GM23338 (cell line): ENCODE data around the gene KIF6. TPM values are rescaled to one million over a fixed set of nuclear protein-coding genes. Genes with fewer than 3 reads are reported as not detected.

Source experiments
- ATAC-seq: fragments of 200-7000 bp; cut with Tn5 transposase; 3 replicates; pipeline ENCODE4 v1.9.1; 2020
- DNase-seq: peaks from one replicate; pipeline ENCODE4 v3.0.0-alpha.2; 2015; ENCODE audit warnings: low spot score
- H2AFZ ChIP-seq: fragments of 200-600 bp; sonication (generic); 2 replicates; pipeline ENCODE4 v1.8.0; 2016; ENCODE audit warnings: antibody characterized with exemption, mild to moderate bottlenecking, moderate library complexity
- H3F3A ChIP-seq: fragments of 200-600 bp; sonication (generic); replicated peaks from 2 replicates; pipeline ENCODE4 v1.8.0; 2017; ENCODE audit warnings: antibody characterized with exemption, mixed run types, low read depth
- H3K27ac ChIP-seq: fragments of 200-600 bp; sonication (generic); 2 replicates; pipeline ENCODE4 v1.6.1; 2016; ENCODE audit warnings: low read depth
- H3K27me3 ChIP-seq: fragments of 200-600 bp; sonication (generic); 2 replicates; pipeline ENCODE4 v1.8.0; 2016; ENCODE audit warnings: mild to moderate bottlenecking, mixed run types, moderate library complexity; ENCODE audit not compliant: insufficient read depth
- H3K36me3 ChIP-seq: fragments of 200-600 bp; sonication (generic); 2 replicates; pipeline ENCODE4 v1.8.0; 2016; ENCODE audit warnings: mild to moderate bottlenecking; ENCODE audit not compliant: insufficient read depth
- H3K4me1 ChIP-seq: fragments of 200-600 bp; sonication (generic); 2 replicates; pipeline ENCODE4 v1.8.0; 2016; ENCODE audit warnings: mild to moderate bottlenecking, moderate library complexity; ENCODE audit not compliant: insufficient read depth
- H3K4me2 ChIP-seq: fragments of 200-600 bp; sonication (generic); 2 replicates; pipeline ENCODE4 v1.7.1; 2017; ENCODE audit warnings: mixed run types
- H3K4me3 ChIP-seq: fragments of 200-600 bp; sonication (generic); 2 replicates; pipeline ENCODE4 v1.6.1; 2016; ENCODE audit warnings: mixed run types
- H3K79me2 ChIP-seq: fragments of 200-600 bp; sonication (generic); replicated peaks from 2 replicates; pipeline ENCODE4 v1.8.0; 2017; ENCODE audit warnings: mild to moderate bottlenecking; ENCODE audit not compliant: insufficient read depth
- H3K9me2 ChIP-seq: fragments of 200-600 bp; sonication (generic); 2 replicates; pipeline ENCODE4 v1.8.0; 2017; ENCODE audit not compliant: insufficient read depth
- H4K20me1 ChIP-seq: fragments of 200-600 bp; sonication (generic); replicated peaks from 2 replicates; pipeline ENCODE4 v1.8.0; 2017; ENCODE audit warnings: mild to moderate bottlenecking; ENCODE audit not compliant: insufficient read depth
- H3K27ac Mint-ChIP-seq: 2 replicates; pipeline ENCODE4 v1.8.0; 2020; ENCODE audit warnings: inconsistent platforms, mild to moderate bottlenecking, moderate library complexity, mixed read lengths
- H3K27me3 Mint-ChIP-seq: 3 replicates; pipeline ENCODE4 v1.8.0; 2022; ENCODE audit warnings: low read depth, mild to moderate bottlenecking, moderate library complexity, mixed read lengths, inconsistent platforms; ENCODE audit not compliant: insufficient read depth, poor library complexity
- H3K36me3 Mint-ChIP-seq: 3 replicates; pipeline ENCODE4 v1.8.0; 2021; ENCODE audit warnings: low read depth, mild to moderate bottlenecking, inconsistent platforms, moderate library complexity, mixed read lengths
- H3K4me1 Mint-ChIP-seq: 3 replicates; pipeline ENCODE4 v1.8.0; 2020; ENCODE audit warnings: mild to moderate bottlenecking, inconsistent platforms, mixed read lengths
- H3K4me3 Mint-ChIP-seq: 3 replicates; pipeline ENCODE4 v1.8.0; 2021; ENCODE audit warnings: moderate library complexity, mild to moderate bottlenecking, inconsistent platforms, mixed read lengths
- H3K9me3 Mint-ChIP-seq: 3 replicates; pipeline ENCODE4 v1.8.0; 2020; ENCODE audit warnings: moderate library complexity, mild to moderate bottlenecking, inconsistent platforms, mixed read lengths
- ETS1 ChIP-seq: IDR thresholded peaks from 2 replicates; pipeline ENCODE4 v1.6.1; 2016; ENCODE audit warnings: antibody characterized with exemption
- NANOG ChIP-seq: IDR thresholded peaks from 2 replicates; pipeline ENCODE4 v1.6.1; 2016; ENCODE audit warnings: antibody characterized with exemption, borderline replicate concordance
- ZNF331 ChIP-seq: fragments of 250-450 bp; sonication (Bioruptor Pico); IDR thresholded peaks from 2 replicates; pipeline ENCODE4 v1.5.0; 2020; ENCODE audit warnings: low read depth, mild to moderate bottlenecking, moderate library complexity
- ZNF462 ChIP-seq: fragments of 250-450 bp; sonication (Bioruptor Pico); IDR thresholded peaks from 2 replicates; pipeline ENCODE4 v1.5.0; 2020; ENCODE audit warnings: mild to moderate bottlenecking, moderate library complexity
- polyA plus RNA-seq: library from polyadenylated mRNA; unstranded; fragments of >200 nt; fragmentation: Nextera tagmentation; extraction: Ambion mirVana; gene quantifications from 2 replicates; pipeline ENCODE4 v1.2.1, GENCODE V29; 2016
- total RNA-seq: library from RNA; depleted of rRNA; stranded (reverse); fragments of >200 nt; shearing (Covaris generic); gene quantifications from 2 replicates; pipeline ENCODE4 v1.2.3, GENCODE V29; 2014

The KIF6 gene
- total and polyA plus RNA-seq, 2 experiments from 2014 or later = 0.87 to 1.7 TPM

- peaks cover 2% of the 10 kb centered on the region for H3K27me3 Mint-ChIP-seq
These were observed 101.5 kb downstream of the KIF6 start for GRCh38 chr6:39623750-39624149.

More at GRCh38 chr6:39623750-39624149, 101.5 kb downstream of the KIF6 start:
- H2AFZ ChIP-seq = no peak overlapping the region
- no peaks in the 10 kb centered on the region for H3K9me2 ChIP-seq
- Mint-ChIP-seq H3K4me3 (no peak overlapping the region), H3K4me1 (peaks cover 6% of the 10 kb centered on the region), H3K27ac (no peak overlapping the region), H3K36me3 (no peaks in the 10 kb centered on the region), H3K9me3 (no peaks in the 10 kb centered on the region)
- no peak overlapping the region for H3K4me3 ChIP-seq
- no peak overlapping the region for H3K27ac ChIP-seq
- H3F3A ChIP-seq = no peaks in the 10 kb centered on the region
- no peak overlapping the region for H3K4me2 ChIP-seq
- no peaks in the 10 kb centered on the region for H3K27me3 ChIP-seq
- ATAC-seq (no peak), DNase-seq (no peak)
- H4K20me1 ChIP-seq = no peaks in the 10 kb centered on the region
- no peak for TF ChIP-seq ZNF462 (CRISPR knock-in tag)
- TF ChIP-seq NANOG = no peak
- no peak for TF ChIP-seq ZNF331 (CRISPR knock-in tag)
- TF ChIP-seq ETS1 = no peak
- no peaks in the 10 kb centered on the region for H3K36me3 ChIP-seq
- H3K4me1 ChIP-seq = no peaks in the 10 kb centered on the region
- no peaks in the 10 kb centered on the region for H3K79me2 ChIP-seq
